NCI-H345 treated with DMSO at 0.1 percent for 48 hours (cell line): Measurements from ENCODE around the gene SCARB2.

Experiments
- DNase-seq: peaks from one replicate; lab custom pipeline; 2025; ENCODE audit not compliant: unreplicated experiment; lab: John Stamatoyannopoulos, UW

Gene SCARB2

DNA sequence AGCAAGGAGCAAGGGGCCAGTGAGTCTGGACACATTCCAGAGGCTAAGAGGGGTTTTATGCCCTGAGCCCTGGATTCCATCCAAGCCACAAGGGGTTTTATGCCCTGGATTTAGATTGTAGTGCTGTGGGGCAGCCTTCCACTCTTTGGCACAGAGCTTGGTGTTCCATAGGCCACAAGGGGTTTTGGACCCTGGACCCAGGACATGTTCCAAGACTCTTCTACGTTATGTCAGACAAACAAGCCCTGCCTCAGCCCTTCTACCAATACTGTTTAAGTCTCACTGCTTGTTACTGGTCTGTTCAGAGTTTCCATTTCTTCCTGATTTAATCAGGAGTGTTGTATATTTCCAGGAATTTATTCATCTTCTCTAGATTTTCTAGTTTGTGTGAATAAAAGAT, 12.8 kb upstream of the SCARB2 start:
- no peak for DNase-seq

DNA sequence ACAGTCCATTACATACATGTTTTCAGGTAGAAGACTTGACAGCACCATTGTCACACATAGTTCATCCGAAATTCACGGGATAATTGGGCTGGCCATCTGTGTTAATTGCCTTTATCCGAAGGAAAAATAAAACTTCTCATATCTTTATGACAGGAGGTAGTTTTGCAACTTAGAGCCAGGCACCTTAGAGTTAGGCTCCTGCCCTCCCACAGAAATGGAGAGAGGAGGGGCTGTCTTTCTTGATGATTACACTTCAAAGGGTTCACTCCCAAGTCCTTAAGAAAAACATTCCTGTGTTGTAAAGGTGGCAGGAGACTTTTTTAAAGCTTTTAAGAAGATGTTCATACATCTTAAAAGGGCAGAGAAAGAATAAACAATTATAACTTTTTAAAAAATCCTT, 10.5 kb upstream of the SCARB2 start:
- no peak for DNase-seq

- DNase-seq, result no peak
These were observed 5.9 kb upstream of the SCARB2 start for GRCh38 chr4:76219299-76220055.

DNA sequence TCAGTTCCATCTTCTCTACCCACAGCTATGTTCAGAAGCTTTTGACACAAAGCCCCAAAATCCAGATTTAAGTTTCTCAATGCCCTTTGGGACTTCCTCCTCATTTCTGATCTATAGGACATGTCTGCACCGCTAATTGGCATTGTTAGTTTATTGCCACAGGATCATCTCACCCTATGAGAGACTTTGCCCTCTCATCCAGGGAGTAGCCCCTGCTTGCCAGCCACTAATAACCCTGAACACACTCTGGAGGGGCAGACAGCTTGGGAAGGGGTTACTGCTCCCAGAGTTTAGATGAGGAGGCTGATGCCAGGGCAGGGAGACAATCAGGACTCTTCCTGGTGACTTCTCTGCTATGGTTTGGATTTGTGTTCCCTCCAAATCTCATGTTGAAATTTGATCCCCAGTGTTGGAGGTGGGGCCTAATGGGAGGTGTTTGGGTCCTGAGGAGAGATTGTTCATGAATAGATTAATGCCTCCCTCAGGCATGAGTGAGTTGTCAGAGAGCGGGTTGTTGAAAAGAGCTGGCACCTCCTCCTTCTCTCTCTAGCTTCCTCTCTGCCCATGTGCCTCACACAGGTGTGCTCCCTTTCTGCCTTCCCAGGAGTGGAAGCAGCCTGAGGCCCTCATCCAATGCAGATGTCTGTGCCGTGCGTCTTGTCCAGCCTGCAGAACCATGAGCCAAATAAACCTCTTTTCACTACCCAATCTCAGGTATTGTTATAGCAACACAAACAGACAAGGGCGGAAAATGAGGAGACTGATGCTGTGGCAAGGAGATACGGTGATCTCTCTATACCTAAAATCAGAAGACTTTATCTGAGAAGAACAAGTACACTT, 3.6 kb upstream of the SCARB2 start:
- no peak for DNase-seq

GRCh38 chr4:76216524-76216923, 2.9 kb upstream of the SCARB2 start:
- DNase-seq, result no peak

DNA sequence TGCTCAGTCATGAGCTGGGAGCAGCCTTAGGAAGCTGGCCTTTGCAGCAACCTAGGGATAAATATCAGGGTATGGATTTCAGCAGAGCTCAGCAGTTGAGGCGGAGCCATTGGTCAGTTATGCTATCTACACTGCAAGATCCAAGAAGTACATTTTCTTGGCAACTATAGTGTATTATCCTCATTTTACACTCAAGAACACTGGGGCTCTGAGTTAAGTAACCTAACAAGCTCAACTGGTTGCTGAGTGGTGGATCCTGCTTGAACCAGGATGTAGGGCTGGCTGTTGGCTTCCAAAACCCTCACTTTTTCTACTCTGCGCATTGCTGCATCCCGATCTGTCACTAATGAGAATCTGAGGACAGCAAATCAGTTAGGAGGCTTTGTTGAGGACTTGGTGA, 1.5 kb upstream of the SCARB2 start:
- DNase-seq, result no peak

DNA sequence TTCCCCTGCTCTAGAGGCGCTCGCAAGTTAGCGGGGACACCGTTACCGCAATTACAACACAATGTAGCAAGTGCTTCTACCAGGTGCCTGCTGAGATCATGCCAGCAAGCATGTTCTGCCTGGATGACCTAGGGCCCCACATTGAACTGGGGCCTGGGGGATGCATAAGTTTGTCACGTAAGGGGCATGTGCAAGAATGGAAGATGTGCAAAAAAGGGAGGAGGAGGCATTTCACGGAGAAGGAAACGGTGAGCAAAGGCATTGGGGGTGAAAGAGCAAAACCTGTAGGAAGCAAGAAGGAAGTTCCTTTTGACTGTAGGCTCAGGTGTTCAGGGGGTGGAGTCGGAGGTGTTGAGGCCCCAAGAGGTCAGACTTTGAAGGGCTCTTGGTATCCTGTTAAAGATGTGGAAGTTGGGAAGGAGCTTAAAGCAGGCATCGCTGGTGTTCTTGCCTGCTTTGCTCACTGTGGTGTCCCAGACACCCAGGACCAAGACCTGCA, 602 bp upstream of the SCARB2 start:
- no peak for DNase-seq

DNA sequence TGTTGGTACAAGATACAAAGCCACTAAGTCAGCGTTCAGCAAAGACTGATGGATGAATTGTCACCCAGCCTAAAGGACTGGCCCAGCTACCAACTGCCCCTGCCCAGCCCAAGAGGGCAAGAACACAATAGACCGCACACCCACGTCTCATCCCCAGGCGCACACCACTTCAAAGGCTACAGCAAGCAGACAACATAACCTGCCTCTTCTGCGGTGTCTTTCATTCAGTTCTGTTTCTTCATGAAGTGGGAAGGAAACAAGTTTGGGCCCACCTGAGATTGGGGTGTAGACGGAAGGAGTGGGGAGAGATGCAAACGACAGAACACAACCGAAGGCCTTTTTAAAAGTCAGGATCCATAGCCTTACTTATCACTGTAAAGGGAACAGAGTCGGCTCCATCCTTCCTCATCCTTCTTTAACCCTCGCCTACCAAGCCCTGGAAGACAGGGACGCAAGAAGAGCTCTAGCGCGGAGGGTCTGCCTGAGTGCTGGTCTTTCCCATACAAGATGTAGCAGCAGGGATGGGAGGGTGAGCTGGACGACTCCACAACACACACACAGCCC, 691 bp downstream of the SCARB2 start:
- no peak for DNase-seq

DNA sequence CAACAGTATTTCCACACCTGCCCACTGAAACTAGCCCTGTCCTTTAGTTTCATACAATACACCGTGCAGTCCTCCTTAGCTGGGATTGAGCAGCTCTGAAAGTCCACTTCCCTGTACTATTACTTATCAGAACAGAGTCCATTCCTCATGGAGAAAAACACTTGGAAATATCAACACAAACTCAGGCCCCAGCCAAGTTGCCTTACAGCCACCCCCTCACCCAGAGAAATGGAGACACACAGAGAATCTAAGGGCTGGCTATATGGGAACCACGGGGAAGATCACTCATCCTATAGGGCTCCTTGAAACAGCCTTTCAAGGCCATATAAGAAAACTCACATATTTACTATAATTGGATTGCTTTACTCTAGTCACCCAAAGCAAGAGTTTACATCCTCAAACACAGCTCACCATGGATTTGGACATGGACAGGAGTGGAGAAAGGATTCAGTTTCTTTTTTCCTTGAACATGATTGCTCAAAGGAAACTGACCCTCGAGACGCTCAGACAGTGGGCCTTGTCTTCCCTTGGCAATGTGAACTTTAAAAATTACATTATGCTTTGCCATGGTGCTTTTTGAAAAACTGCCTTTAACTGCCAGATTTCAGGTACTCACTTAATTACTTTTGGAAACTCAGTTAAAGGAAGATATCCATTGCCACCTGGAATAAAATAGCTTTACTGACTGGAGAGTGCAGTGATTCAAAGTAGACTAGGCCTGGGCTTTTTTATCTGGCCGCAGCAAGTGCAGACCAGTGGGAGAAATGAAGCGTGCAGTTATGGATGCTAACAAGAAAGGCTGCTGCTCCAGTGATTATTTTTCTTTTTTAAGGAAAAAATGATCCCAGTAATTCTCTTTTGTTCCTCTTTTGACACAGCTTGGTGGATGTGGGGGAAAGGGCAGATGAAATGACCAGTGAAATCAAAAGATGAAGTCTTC, 1.6 kb downstream of the SCARB2 start:
- no peak for DNase-seq

DNA sequence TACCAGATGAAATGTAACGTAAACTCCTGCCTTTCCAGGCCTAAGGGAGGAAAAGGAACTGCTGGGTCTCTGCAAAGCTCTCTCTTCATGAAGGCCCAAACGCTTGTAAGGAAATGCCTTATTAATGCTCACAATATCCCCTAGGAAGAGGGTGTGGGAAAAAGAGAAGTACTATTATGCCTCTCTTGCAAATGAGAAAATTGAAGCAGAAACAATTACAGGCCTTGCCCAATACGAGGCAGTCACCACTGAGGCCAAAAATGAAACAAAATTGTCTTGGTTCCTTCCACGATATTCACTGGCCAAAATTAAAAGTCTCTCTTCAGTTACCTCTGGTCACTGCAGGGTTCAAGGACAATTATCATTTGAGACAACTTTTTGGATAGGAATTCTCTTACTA, 3.2 kb downstream of the SCARB2 start:
- DNase-seq, result no peak

- no peak for DNase-seq
These were observed 3.7 kb downstream of the SCARB2 start for GRCh38 chr4:76209881-76210280.

DNA sequence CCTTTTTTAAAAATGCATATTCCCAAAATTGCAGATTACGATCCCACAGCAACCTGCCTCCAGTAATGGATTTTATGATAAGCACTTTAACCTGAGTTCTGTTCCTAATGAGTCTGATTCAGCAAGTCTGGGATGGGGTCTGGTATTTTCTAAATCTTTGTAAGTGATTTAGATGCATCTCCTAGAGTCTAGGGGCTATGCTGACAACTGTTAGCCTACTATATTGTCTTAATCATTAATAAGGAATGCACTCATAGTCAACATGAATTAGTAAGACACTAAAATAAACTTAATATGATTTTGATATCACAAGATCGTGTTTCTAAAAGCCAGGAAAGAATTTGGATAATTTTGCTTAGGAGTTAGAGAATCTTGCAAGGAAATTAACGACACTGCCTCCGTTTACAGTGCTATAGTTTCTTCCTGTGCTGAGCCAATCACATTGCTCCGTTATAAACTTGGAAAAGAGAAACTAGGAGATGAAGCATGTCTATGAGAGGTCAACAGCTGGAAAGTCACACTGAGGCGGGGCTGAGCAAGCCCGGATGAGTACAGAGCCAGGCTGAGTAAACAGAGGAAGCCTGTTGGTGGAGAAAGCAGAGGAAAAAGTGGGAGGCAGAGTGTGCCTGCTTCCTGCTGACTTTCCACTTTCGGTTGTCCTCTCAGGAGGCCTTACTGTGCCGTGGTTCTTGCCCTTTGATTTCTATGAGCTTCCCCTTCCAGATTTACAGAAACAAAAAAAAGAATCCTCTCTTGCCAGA, 5.4 kb downstream of the SCARB2 start:
- DNase-seq, result no peak

- no peak for DNase-seq
These were observed 6.1 kb downstream of the SCARB2 start for GRCh38 chr4:76207549-76207948.

- no peak for DNase-seq
These were observed 7.2 kb downstream of the SCARB2 start for GRCh38 chr4:76206222-76206942.

DNA sequence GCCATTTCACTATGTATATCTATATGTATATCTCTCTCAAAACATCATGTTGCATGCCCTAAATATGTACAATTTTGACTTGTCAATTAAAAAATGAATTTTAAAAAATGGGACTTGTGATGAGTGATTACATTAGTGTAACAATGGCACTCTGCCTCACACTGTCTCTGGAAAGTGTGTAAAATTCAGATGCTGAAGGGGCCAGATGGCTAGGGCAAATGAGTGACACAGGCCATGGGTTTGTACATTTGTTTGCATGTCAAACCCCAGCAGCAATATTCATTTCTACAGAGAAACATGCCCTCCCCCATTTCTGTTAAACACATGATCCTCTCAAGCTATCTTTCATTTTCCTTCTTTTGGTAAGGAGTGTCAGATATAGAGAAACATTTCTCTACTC, 8.1 kb downstream of the SCARB2 start:
- no peak for DNase-seq

DNA sequence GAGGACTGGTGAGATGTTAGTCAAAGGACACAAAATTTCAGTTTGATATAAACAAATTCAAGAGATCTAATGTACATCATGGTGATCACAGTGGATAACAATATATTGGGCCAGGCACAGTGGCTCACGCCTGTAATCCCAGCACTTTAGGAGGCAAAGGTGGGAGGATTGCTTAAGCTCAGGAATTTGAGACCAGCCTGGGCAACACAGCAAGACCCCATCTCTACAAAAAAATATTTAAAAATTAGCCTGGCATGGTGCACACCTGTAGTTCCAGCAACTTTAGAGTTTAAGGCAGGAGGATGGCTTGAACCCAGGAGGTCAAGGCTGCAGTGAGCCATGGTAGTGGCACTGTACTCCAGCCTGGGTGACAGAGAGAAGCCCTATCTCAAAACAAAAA, 8.7 kb downstream of the SCARB2 start:
- no peak for DNase-seq

- no peak for DNase-seq
These were observed 10.1 kb downstream of the SCARB2 start for GRCh38 chr4:76203541-76203940.

GRCh38 chr4:76201276-76201675, 12.3 kb downstream of the SCARB2 start:
- DNase-seq, result no peak

- no peak for DNase-seq
These were observed 12.8 kb downstream of the SCARB2 start for GRCh38 chr4:76200771-76201231.
